Neural crest cell (in vitro differentiated cells): ENCODE results near the gene E2F1. TPM values are rescaled to one million over a fixed set of nuclear protein-coding genes. Genes with fewer than 3 reads are reported as not detected.

ENCODE experiments used
- DNase-seq: peaks from one replicate; pipeline ENCODE4 v3.0.0; 2021; ENCODE audit warnings: low read depth, mixed read lengths, low spot score
- H3K27ac Mint-ChIP-seq: one replicate; pipeline ENCODE4 v1.8.0; 2021; ENCODE audit warnings: mild to moderate bottlenecking, mixed read lengths; ENCODE audit not compliant: unreplicated experiment
- H3K27me3 Mint-ChIP-seq: 2 replicates; pipeline ENCODE4 v1.8.0; 2021; ENCODE audit warnings: low read depth, mild to moderate bottlenecking, mixed read lengths
- H3K36me3 Mint-ChIP-seq: 2 replicates; pipeline ENCODE4 v1.8.0; 2021; ENCODE audit warnings: low read depth, mild to moderate bottlenecking, mixed read lengths
- H3K4me1 Mint-ChIP-seq: 2 replicates; pipeline ENCODE4 v1.8.0; 2021; ENCODE audit warnings: mixed read lengths
- H3K4me3 Mint-ChIP-seq: one replicate; pipeline ENCODE4 v1.8.0; 2021; ENCODE audit warnings: mild to moderate bottlenecking, mixed read lengths
- H3K9me3 Mint-ChIP-seq: 2 replicates; pipeline ENCODE4 v1.8.0; 2021; ENCODE audit warnings: mixed read lengths
- CTCF ChIP-seq: fragments of 200-600 bp; sonication (generic); conservative IDR thresholded peaks from 2 replicates; pipeline ENCODE4 v1.5.0; 2021; ENCODE audit warnings: antibody characterized with exemption, mild to moderate bottlenecking
- total RNA-seq: library from RNA; stranded (reverse); gene quantifications from 2 replicates; pipeline ENCODE4 v1.2.1, GENCODE V29; 2021

The E2F1 gene
- total RNA-seq, 1 donor from 2014 or later: 94.9 TPM

GRCh38 chr20:33669873-33670640, 16.1 kb downstream of the E2F1 start:
- Mint-ChIP-seq H3K4me3 (peak overlapping the region; percentile 80), H3K27ac (peak overlapping the region; percentile 88)

DNA sequence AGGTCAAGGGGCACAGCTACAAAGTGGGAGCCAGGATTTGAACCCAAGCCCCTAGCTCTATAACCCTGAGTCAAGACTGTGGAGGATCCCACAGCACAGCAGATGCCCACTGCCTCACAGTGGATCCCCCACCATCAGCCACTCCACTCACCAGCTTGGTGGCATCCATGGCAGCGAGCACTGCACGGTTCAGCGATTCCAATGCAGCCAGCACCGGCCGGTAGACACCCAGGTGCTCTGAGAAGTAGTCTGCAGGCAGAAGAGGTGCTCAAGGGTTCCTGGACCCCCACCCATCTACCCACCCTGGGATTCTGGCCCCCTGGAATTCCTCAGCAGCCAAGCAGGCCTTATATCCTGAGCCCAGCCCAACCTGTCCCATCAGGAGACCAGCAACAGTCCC, 17.0 kb downstream of the E2F1 start:
- Mint-ChIP-seq H3K9me3 (no peaks in the 10 kb centered on the region), H3K4me3 (peak overlapping the region; percentile 80), H3K4me1 (peaks cover 64% of the 10 kb centered on the region), H3K27ac (no peak overlapping the region), H3K27me3 (peaks cover 21% of the 10 kb centered on the region), H3K36me3 (peaks cover 12% of the 10 kb centered on the region)
- TF ChIP-seq CTCF: no peak
- DNase-seq: no peak

More at GRCh38 chr20:33669873-33670640, 16.1 kb downstream of the E2F1 start:
- Mint-ChIP-seq H3K9me3 (no peaks in the 10 kb centered on the region), H3K36me3 (peaks cover 12% of the 10 kb centered on the region), H3K27me3 (peaks cover 21% of the 10 kb centered on the region), H3K4me1 (peaks cover 62% of the 10 kb centered on the region)
- no peak for TF ChIP-seq CTCF
- no peak for DNase-seq

DNA sequence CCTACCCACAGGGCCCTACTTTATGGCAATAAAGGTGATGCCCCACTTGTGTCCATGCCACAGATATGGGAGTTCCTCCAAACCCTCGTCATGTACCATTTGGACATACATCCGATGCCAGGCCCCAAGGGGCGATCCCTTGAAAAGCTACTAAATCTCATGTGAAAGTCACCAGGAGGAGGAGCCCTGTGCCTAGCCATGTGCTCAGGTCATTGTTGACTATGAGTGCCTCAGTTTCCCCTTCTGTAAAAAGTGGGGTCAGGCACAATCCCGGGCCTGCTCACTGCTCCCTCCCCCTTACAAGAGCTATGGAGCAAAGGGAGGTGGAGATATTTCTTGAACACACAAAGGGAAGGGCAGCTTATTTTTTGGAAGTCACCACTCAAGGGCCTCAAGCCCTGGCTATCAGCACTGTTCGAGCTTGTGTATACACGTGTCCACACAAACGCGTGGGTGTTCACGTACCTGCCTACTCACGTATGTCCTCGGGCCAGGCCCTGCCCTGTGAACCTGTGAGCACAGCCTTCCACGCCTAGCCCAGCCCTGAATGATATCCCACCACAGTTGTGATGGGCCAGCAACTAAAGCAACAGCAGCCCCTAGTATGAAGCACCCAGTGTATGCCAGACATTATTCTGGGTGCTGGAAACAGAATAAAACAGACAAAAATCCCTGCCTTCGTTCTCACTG, 17.6 kb downstream of the E2F1 start:
- Mint-ChIP-seq H3K9me3 (no peaks in the 10 kb centered on the region), H3K4me3 (peak overlapping the region; percentile 80)
- no peak for DNase-seq

GRCh38 chr20:33667676-33668465, 18.3 kb downstream of the E2F1 start:
- Mint-ChIP-seq H3K4me1 (peaks cover 59% of the 10 kb centered on the region), H3K36me3 (peaks cover 12% of the 10 kb centered on the region), H3K4me3 (peak overlapping the region; percentile 80), H3K9me3 (no peaks in the 10 kb centered on the region), H3K27ac (no peak overlapping the region), H3K27me3 (peaks cover 19% of the 10 kb centered on the region)
- peak; percentile 78 for DNase-seq
- peak; percentile 90 for TF ChIP-seq CTCF

More for the DNA sequence above, 17.6 kb downstream of the E2F1 start:
- H3K36me3 Mint-ChIP-seq: peaks cover 12% of the 10 kb centered on the region
- H3K27ac Mint-ChIP-seq: no peak overlapping the region
- peaks cover 21% of the 10 kb centered on the region for H3K27me3 Mint-ChIP-seq
- peaks cover 64% of the 10 kb centered on the region for H3K4me1 Mint-ChIP-seq
- no peak for TF ChIP-seq CTCF

DNA sequence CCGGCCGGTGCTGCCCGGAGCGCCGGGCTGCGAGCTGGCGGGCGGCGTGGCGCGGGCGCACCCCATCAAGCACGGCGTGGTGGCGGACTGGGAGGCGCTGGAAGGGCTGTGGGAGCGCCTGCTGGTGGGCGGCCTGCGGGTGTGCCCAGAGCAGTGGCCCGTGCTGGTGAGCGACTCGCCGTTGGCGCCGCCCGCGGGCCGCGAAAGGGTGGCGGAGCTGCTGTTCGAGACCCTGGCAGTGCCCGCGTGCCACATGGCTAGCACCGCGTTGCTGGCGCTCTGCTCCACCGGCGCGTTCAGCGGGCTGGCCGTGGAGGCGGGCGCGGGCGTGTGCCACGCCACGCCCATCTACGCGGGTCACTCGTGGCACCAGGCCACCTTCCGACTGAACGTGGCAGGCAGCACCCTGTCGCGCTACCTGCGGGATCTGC, 18.9 kb downstream of the E2F1 start:
- TF ChIP-seq CTCF: no peak
- Mint-ChIP-seq H3K27ac (no peak overlapping the region), H3K27me3 (peaks cover 16% of the 10 kb centered on the region), H3K36me3 (peaks cover 12% of the 10 kb centered on the region), H3K4me3 (no peak overlapping the region), H3K9me3 (no peaks in the 10 kb centered on the region), H3K4me1 (peaks cover 58% of the 10 kb centered on the region)
- DNase-seq: no peak
